ENCODE results near the gene RAD51B. TPM values are rescaled to one million over a fixed set of nuclear protein-coding genes. Genes with fewer than 3 reads are reported as not detected.

The RAD51B gene
- total and polyA plus RNA-seq, 4 donors = 2.5 to 95.0 (median 9.6) TPM

DNA sequence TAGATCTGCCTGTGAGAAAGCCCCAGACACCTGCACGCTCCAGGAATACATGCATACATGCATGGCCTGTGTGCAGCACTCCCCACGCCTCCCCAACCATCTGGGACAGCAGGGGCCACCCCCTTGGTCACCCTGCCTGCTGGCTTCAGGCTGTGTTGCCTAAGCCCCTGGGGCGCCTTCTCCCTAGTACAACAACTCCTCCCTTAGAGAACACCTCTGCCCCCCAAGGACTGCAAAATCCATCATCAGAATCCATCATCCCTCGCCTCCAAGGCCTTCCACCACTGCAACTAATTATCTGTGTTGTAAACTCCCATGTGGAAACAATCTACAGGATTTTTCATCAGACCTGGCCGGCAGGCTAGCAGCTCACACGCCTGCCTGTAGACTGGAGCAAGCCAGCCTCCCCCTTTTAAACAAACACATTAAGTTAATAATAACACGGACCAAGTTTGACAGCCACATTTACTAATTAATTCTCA, 936.5 kb downstream of the RAD51B start:
- WGBS, 2 donors = 74 to 85% methylated on average over 7 of the region's 7 CpGs
- peaks cover 7 to 36% (median 12%) of the 10 kb centered on the region in 5 donors for H3K4me1 ChIP-seq (ENCODE audit: control insufficient read depth in 5 of 5, insufficient read depth in 5 of 5, low read length in 5 of 5)
- no peaks in the 10 kb centered on the region for H3K27me3 ChIP-seq (ENCODE audit: control insufficient read depth in 3 of 3, insufficient read depth in 3 of 3, low read length in 2 of 3)
- no peak overlapping the region for H3K9ac ChIP-seq (ENCODE audit: insufficient read depth in 1 of 2, low read length in 2 of 2)
- DNase-seq (peak in 2 of 3 donors; percentile 29 to 61), ATAC-seq (ENCODE audit: insufficient read depth, low FRiP score) (no peak)
- no peaks in the 10 kb centered on the region for H3K9me3 ChIP-seq (ENCODE audit: control insufficient read depth in 4 of 4, insufficient read depth in 3 of 4, low read length in 3 of 4)
- no peaks in the 10 kb centered on the region for H3K36me3 ChIP-seq (ENCODE audit: control insufficient read depth in 4 of 4, insufficient read depth in 4 of 4, low read length in 4 of 4)
- H3K27ac ChIP-seq (ENCODE audit: low read depth in 1 of 2, low read length in 1 of 2) = no peak overlapping the region
- no peak overlapping the region for H3K4me3 ChIP-seq
- TF ChIP-seq, protein P1, sequence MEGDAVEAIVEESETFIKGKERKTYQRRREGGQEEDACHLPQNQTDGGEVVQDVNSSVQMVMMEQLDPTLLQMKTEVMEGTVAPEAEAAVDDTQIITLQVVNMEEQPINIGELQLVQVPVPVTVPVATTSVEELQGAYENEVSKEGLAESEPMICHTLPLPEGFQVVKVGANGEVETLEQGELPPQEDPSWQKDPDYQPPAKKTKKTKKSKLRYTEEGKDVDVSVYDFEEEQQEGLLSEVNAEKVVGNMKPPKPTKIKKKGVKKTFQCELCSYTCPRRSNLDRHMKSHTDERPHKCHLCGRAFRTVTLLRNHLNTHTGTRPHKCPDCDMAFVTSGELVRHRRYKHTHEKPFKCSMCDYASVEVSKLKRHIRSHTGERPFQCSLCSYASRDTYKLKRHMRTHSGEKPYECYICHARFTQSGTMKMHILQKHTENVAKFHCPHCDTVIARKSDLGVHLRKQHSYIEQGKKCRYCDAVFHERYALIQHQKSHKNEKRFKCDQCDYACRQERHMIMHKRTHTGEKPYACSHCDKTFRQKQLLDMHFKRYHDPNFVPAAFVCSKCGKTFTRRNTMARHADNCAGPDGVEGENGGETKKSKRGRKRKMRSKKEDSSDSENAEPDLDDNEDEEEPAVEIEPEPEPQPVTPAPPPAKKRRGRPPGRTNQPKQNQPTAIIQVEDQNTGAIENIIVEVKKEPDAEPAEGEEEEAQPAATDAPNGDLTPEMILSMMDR (IDR thresholded peaks at IDR 0.05; ENCODE audit: control extremely low read depth, extremely low read depth) = no peak

DNA sequence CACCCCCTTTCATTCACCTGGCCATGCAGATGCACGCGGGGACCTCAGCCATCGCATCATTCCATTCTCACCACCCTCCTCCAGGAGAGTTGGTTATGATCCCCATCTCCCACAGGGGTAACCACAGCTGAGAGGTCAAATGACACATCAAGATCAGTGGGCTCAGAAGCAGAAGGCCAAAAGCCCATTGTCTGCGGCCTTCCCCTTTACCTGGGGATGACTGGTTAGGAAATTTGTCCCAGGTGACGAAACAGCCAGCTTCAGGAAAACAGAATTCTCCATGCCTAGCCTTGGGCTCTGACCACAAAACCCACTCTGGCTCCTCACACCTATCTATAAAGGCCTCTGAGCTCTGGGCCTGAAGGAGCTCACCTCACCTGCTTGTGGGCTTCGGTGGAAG, 937.2 kb downstream of the RAD51B start:
- 90 to 95% methylated on average over 6 of the region's 6 CpGs for WGBS, 2 donors
- Histone ChIP-seq H3K4me1 (ENCODE audit: control insufficient read depth in 5 of 5, insufficient read depth in 5 of 5, low read length in 5 of 5) (peaks cover 8 to 36% (median 12%) of the 10 kb centered on the region in 5 donors), H3K27ac (ENCODE audit: low read depth in 1 of 2, low read length in 1 of 2) (no peak overlapping the region)

DNA sequence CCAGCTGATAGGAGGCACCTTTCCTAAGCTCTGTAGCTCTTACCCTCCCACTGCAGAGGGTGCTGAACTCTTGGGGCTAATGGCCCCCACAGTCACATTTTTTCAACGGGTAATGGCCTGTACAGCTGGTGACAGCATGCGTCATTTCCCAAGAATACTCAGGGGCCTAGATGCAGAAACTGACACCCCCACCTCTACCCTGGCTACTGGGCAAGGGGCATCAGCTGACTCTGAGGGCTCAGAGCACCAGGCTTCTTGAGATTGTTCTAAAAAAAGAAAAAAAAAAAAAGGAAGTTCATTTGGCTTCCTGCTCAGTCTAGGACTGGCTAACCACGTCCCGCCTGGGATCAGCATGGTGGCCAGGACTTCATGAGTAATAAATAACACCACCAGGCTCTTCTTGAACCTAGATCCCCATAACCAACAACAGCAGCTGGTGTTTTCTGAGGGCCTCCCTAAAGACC, 938.1 kb downstream of the RAD51B start:
- DNase-seq = peak; percentile 37 to 55 (median 45)
- peak; percentile 51 for ATAC-seq (ENCODE audit: insufficient read depth, low FRiP score)
- Histone ChIP-seq H3K4me1 (ENCODE audit: control insufficient read depth in 5 of 5, insufficient read depth in 5 of 5, low read length in 5 of 5) (peaks cover 13 to 42% (median 17%) of the 10 kb centered on the region in 5 donors), H3K27ac (ENCODE audit: low read depth in 1 of 2, low read length in 1 of 2) (no peak overlapping the region), H3K27me3 (ENCODE audit: control insufficient read depth in 3 of 3, insufficient read depth in 3 of 3, low read length in 2 of 3) (no peaks in the 10 kb centered on the region), H3K36me3 (ENCODE audit: control insufficient read depth in 4 of 4, insufficient read depth in 4 of 4, low read length in 4 of 4) (no peaks in the 10 kb centered on the region), H3K4me3 (no peak overlapping the region), H3K9me3 (ENCODE audit: control insufficient read depth in 4 of 4, insufficient read depth in 3 of 4, low read length in 3 of 4) (no peaks in the 10 kb centered on the region), H3K9ac (ENCODE audit: insufficient read depth in 1 of 2, low read length in 2 of 2) (no peak overlapping the region)
- WGBS, 2 donors = 12 to 36% methylated on average over 4 of the region's 4 CpGs
- TF ChIP-seq, protein P1 (IDR thresholded peaks at IDR 0.05; ENCODE audit: control extremely low read depth, extremely low read depth) = no peak

More for the DNA sequence above, 937.2 kb downstream of the RAD51B start:
- TF ChIP-seq, protein P1 (IDR thresholded peaks at IDR 0.05; ENCODE audit: control extremely low read depth, extremely low read depth) = no peak
- Histone ChIP-seq H3K36me3 (ENCODE audit: control insufficient read depth in 4 of 4, insufficient read depth in 4 of 4, low read length in 4 of 4) (no peaks in the 10 kb centered on the region), H3K4me3 (no peak overlapping the region), H3K9me3 (ENCODE audit: control insufficient read depth in 4 of 4, insufficient read depth in 3 of 4, low read length in 3 of 4) (no peaks in the 10 kb centered on the region), H3K27me3 (ENCODE audit: control insufficient read depth in 3 of 3, insufficient read depth in 3 of 3, low read length in 2 of 3) (no peaks in the 10 kb centered on the region), H3K9ac (ENCODE audit: insufficient read depth in 1 of 2, low read length in 2 of 2) (no peak overlapping the region)
- DNase-seq = no peak
- ATAC-seq (ENCODE audit: insufficient read depth, low FRiP score) = no peak

DNA sequence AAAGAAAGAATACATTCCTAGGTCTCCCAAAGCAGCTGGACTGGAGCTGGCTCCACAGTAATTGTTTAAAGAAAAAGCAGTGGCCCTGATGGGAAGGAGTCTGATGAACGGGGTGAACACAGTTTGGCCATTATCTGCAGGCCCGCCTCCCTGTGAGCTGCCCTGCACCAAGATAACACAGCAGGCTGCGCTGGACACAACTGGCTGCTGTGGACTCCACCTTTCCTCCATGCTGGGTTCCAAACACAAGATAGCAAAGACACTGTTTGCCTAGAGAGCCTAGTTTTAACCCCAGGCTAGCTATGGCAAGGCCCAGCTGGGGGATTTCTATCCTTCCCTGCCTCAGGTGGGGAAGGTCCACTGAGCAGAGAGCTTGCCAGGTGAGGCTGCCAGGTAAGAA, 938.7 kb downstream of the RAD51B start:
- Histone ChIP-seq H3K36me3 (ENCODE audit: control insufficient read depth in 4 of 4, insufficient read depth in 4 of 4, low read length in 4 of 4) (no peaks in the 10 kb centered on the region), H3K9ac (ENCODE audit: insufficient read depth in 1 of 2, low read length in 2 of 2) (no peak overlapping the region), H3K4me3 (no peak overlapping the region), H3K27me3 (ENCODE audit: control insufficient read depth in 3 of 3, insufficient read depth in 3 of 3, low read length in 2 of 3) (no peaks in the 10 kb centered on the region), H3K27ac (ENCODE audit: low read depth in 1 of 2, low read length in 1 of 2) (no peak overlapping the region), H3K9me3 (ENCODE audit: control insufficient read depth in 4 of 4, insufficient read depth in 3 of 4, low read length in 3 of 4) (no peaks in the 10 kb centered on the region), H3K4me1 (ENCODE audit: control insufficient read depth in 5 of 5, insufficient read depth in 5 of 5, low read length in 5 of 5) (peaks cover 16 to 47% (median 23%) of the 10 kb centered on the region in 5 donors)
- TF ChIP-seq, protein P1 (IDR thresholded peaks at IDR 0.05; ENCODE audit: control extremely low read depth, extremely low read depth) = no peak
- 89 to 92% methylated on average over 3 of the region's 3 CpGs for WGBS, 2 donors
- ATAC-seq (ENCODE audit: insufficient read depth, low FRiP score) (no peak), DNase-seq (no peak)
